Vagina (tissue), 2 donors: ENCODE data around the gene MTM1. TPM values are rescaled to one million over a fixed set of nuclear protein-coding genes. Genes with fewer than 3 reads are reported as not detected.

Experiments used
- DNase-seq, 2 donors: peaks; one replicate each; pipeline ENCODE4 v3.0.0-alpha.2; 2017; ENCODE audit errors: extremely low spot score in 2 of 2
- H3K27ac ChIP-seq: fragments of 200-600 bp; sonication (generic); one replicate; pipeline ENCODE4 v1.5.1; 2019
- H3K27me3 ChIP-seq: fragments of 200-600 bp; sonication (generic); one replicate; pipeline ENCODE4 v1.5.1; 2019
- H3K36me3 ChIP-seq, 2 donors: fragments of 200-600 bp; sonication (generic); one replicate each; pipeline ENCODE4 v1.5.1; 2017 to 2019
- H3K4me1 ChIP-seq: fragments of 200-600 bp; sonication (generic); one replicate; pipeline ENCODE4 v1.5.1; 2019
- H3K4me3 ChIP-seq, 2 donors: fragments of 200-600 bp; sonication (generic); 1 replicate in 1 of 2; 2 replicates in 1 of 2; pipeline ENCODE4 v1.5.1; 2016 to 2019
- H3K9me3 ChIP-seq: fragments of 200-600 bp; sonication (generic); one replicate; pipeline ENCODE4 v1.5.1; 2019
- CTCF ChIP-seq, 3 experiments: fragments of 450-650 bp in 2 of 3; fragments of 200-600 bp in 1 of 3; sonication (generic) in 1 of 3; IDR thresholded peaks; one replicate each; pipeline ENCODE4 v1.5.1; 2017 to 2019; ENCODE audit warnings: antibody characterized with exemption in 3 of 3, mild to moderate bottlenecking in 2 of 3, moderate library complexity in 2 of 3
- POLR2A ChIP-seq, 2 donors: fragments of 450-650 bp; IDR thresholded peaks; one replicate each; pipeline ENCODE4 v1.6.1; 2017; ENCODE audit warnings: antibody characterized with exemption in 2 of 2, mild to moderate bottlenecking in 2 of 2, moderate library complexity in 2 of 2
- POLR2AphosphoS5 ChIP-seq, 2 donors: sonication (generic); formaldehyde crosslinking; IDR thresholded peaks; one replicate each; pipeline ENCODE4 v1.9.0; 2017; ENCODE audit warnings: antibody characterized with exemption in 2 of 2, mild to moderate bottlenecking in 2 of 2, low read depth in 1 of 2; ENCODE audit not compliant: insufficient read depth in 1 of 2
- intact Hi-C: fragments of 100-400 bp; cut with DNase I; formaldehyde crosslinking; loops from one replicate; pipeline ENCODE4 v1.15.1; 2023
- total RNA-seq: library from RNA; depleted of rRNA; stranded (reverse); fragments of >200 nt; gene quantifications from one replicate; pipeline ENCODE4 v1.2.3, GENCODE V29; 2016

MTM1 gene
- total RNA-seq, 1 donor from 2014 or later, result 13.3 TPM

GRCh38 chrX:150544222-150544787 is 24.1 kb upstream of the MTM1 start:
- no peaks in the 10 kb centered on the region for H3K9me3 ChIP-seq
- no peak for DNase-seq
- no peak for TF ChIP-seq POLR2AphosphoS5 (IDR thresholded peaks at IDR 0.05; ENCODE audit: insufficient read depth in 1 of 2, low read depth in 1 of 2)
- TF ChIP-seq POLR2A (IDR thresholded peaks at IDR 0.05), result no peak
- TF ChIP-seq CTCF (IDR thresholded peaks at IDR 0.05), result no peak
- no peaks in the 10 kb centered on the region for H3K36me3 ChIP-seq
- peaks cover 10% of the 10 kb centered on the region for H3K4me1 ChIP-seq
- H3K27me3 ChIP-seq, result no peaks in the 10 kb centered on the region
- intact Hi-C loops, result no loop called here
- H3K27ac ChIP-seq, result no peak overlapping the region
- H3K4me3 ChIP-seq, result no peak overlapping the region

- no peak for DNase-seq
- H3K9me3 ChIP-seq, result no peaks in the 10 kb centered on the region
- TF ChIP-seq POLR2AphosphoS5 (IDR thresholded peaks at IDR 0.05; ENCODE audit: insufficient read depth in 1 of 2, low read depth in 1 of 2) (no peak), POLR2A (IDR thresholded peaks at IDR 0.05) (no peak), CTCF (IDR thresholded peaks at IDR 0.05) (no peak)
- intact Hi-C loops, result no loop called here
- peaks cover 10% of the 10 kb centered on the region for H3K4me1 ChIP-seq
- H3K4me3 ChIP-seq, result no peak overlapping the region
- no peaks in the 10 kb centered on the region for H3K27me3 ChIP-seq
- no peak overlapping the region for H3K27ac ChIP-seq
- H3K36me3 ChIP-seq, result no peaks in the 10 kb centered on the region
Measured at GRCh38 chrX:150544835-150545770, 23.3 kb upstream of the MTM1 start.

- Histone ChIP-seq H3K36me3 (no peaks in the 10 kb centered on the region), H3K27me3 (no peaks in the 10 kb centered on the region), H3K4me1 (peaks cover 10% of the 10 kb centered on the region), H3K27ac (peak overlapping the region; percentile 80), H3K4me3 (no peak overlapping the region), H3K9me3 (no peaks in the 10 kb centered on the region)
- DNase-seq, result no peak
- intact Hi-C loops, result no loop called here
- TF ChIP-seq CTCF (IDR thresholded peaks at IDR 0.05) (no peak), POLR2AphosphoS5 (IDR thresholded peaks at IDR 0.05; ENCODE audit: insufficient read depth in 1 of 2, low read depth in 1 of 2) (no peak), POLR2A (IDR thresholded peaks at IDR 0.05) (no peak)
Measured at GRCh38 chrX:150546711-150547153, 21.7 kb upstream of the MTM1 start.

- TF ChIP-seq POLR2AphosphoS5 (IDR thresholded peaks at IDR 0.05; ENCODE audit: insufficient read depth in 1 of 2, low read depth in 1 of 2) (peak in 1 of 2 donors; percentile 72), CTCF (IDR thresholded peaks at IDR 0.05) (no peak), POLR2A (IDR thresholded peaks at IDR 0.05) (no peak)
- no peaks in the 10 kb centered on the region for H3K27me3 ChIP-seq
- peak overlapping the region; percentile 44 to 45 for H3K4me3 ChIP-seq
- intact Hi-C loops, result no loop called here
- no peaks in the 10 kb centered on the region for H3K9me3 ChIP-seq
- peaks cover 10% of the 10 kb centered on the region for H3K4me1 ChIP-seq
- H3K27ac ChIP-seq, result peak overlapping the region; percentile 80
- no peak for DNase-seq
- no peaks in the 10 kb centered on the region for H3K36me3 ChIP-seq
Measured at GRCh38 chrX:150547375-150548115, 20.9 kb upstream of the MTM1 start.
